HepG2 (cell line): Measurements from ENCODE around the gene PKLR. TPM values are rescaled to one million over a fixed set of nuclear protein-coding genes. Genes with fewer than 3 reads are reported as not detected.

Experiments used
- BATF2 ChIP-seq: sonication (generic); formaldehyde crosslinking; IDR thresholded peaks from 2 replicates; pipeline ENCODE4 v1.8.0; 2022; ENCODE audit warnings: mild to moderate bottlenecking, missing genetic modification reagents, moderate library complexity
- CC2D1A ChIP-seq: sonication (generic); formaldehyde crosslinking; IDR thresholded peaks from 2 replicates; pipeline ENCODE4 v1.8.1; 2023; ENCODE audit warnings: mild to moderate bottlenecking, missing genetic modification reagents
- CEBPG ChIP-seq: IDR thresholded peaks from 2 replicates; pipeline ENCODE4 v1.6.1; 2016
- DMAP1 ChIP-seq: IDR thresholded peaks from 2 replicates; pipeline ENCODE4 v1.6.1; 2016
- FOXO4 ChIP-seq: sonication (generic); formaldehyde crosslinking; conservative IDR thresholded peaks from 2 replicates; pipeline ENCODE4 v1.8.1; 2023; ENCODE audit warnings: missing genetic modification reagents
- GTF3A ChIP-seq: sonication (generic); formaldehyde crosslinking; conservative IDR thresholded peaks from 2 replicates; pipeline ENCODE4 v1.4.0; 2020; ENCODE audit warnings: mild to moderate bottlenecking, missing genetic modification reagents
- HDAC6 ChIP-seq: fragments of 200-600 bp; sonication (generic); IDR thresholded peaks from 2 replicates; pipeline ENCODE4 v1.7.0; 2017; ENCODE audit warnings: mild to moderate bottlenecking, antibody characterized with exemption, low read length, low read depth
- KMT2B ChIP-seq: IDR thresholded peaks from 2 replicates; pipeline ENCODE4 v1.6.1; 2016; ENCODE audit warnings: missing genetic modification reagents, missing compliant biosample characterization
- NCOR1 ChIP-seq: fragments of 200-600 bp; sonication (generic); IDR thresholded peaks from 2 replicates; pipeline ENCODE4 v1.7.0; 2017; ENCODE audit warnings: antibody characterized with exemption, low read length, borderline replicate concordance
- NFE2 ChIP-seq: sonication (generic); formaldehyde crosslinking; IDR thresholded peaks from 2 replicates; pipeline ENCODE4 v1.4.0; 2020; ENCODE audit warnings: missing genetic modification reagents
- POLR2AphosphoS2 ChIP-seq: IDR thresholded peaks from 2 replicates; pipeline ENCODE4 v1.6.1; 2011; ENCODE audit warnings: low read depth, low read length, improper control_type of control experiment
- RFXAP ChIP-seq: sonication (generic); formaldehyde crosslinking; IDR thresholded peaks from 2 replicates; pipeline ENCODE4 v1.4.0; 2020; ENCODE audit warnings: missing genetic modification reagents, borderline replicate concordance
- SCMH1 ChIP-seq: sonication (generic); formaldehyde crosslinking; IDR thresholded peaks from 2 replicates; pipeline ENCODE4 v1.9.0; 2021; ENCODE audit warnings: missing genetic modification reagents, mild to moderate bottlenecking, borderline replicate concordance
- TSC22D2 ChIP-seq: sonication (generic); formaldehyde crosslinking; IDR thresholded peaks from 2 replicates; pipeline ENCODE4 v1.5.1; 2020; ENCODE audit warnings: missing genetic modification reagents, mild to moderate bottlenecking, borderline replicate concordance
- YY1 ChIP-seq: IDR thresholded peaks from 2 replicates; pipeline ENCODE4 v1.6.1; 2011; ENCODE audit warnings: low read length, low read depth, moderate library complexity, mild to moderate bottlenecking; ENCODE audit not compliant: insufficient read depth, insufficient replicate concordance
- ZBTB14 ChIP-seq: sonication (generic); formaldehyde crosslinking; IDR thresholded peaks from 2 replicates; pipeline ENCODE4 v1.4.0; 2020; ENCODE audit warnings: missing genetic modification reagents
- ZFP1 ChIP-seq: IDR thresholded peaks from 2 replicates; pipeline ENCODE4 v1.6.1; 2016
- ZNF136 ChIP-seq: sonication (generic); formaldehyde crosslinking; IDR thresholded peaks from 2 replicates; pipeline ENCODE4 v1.8.1; 2022; ENCODE audit warnings: low read depth, mild to moderate bottlenecking, moderate library complexity, missing genetic modification reagents
- ZNF253 ChIP-seq: sonication (generic); formaldehyde crosslinking; IDR thresholded peaks from 2 replicates; pipeline ENCODE4 v1.8.0; 2022; ENCODE audit warnings: mild to moderate bottlenecking, missing genetic modification reagents, borderline replicate concordance
- ZNF343 ChIP-seq: sonication (generic); formaldehyde crosslinking; IDR thresholded peaks from 2 replicates; pipeline ENCODE4 v1.4.0; 2020; ENCODE audit warnings: mild to moderate bottlenecking, missing genetic modification reagents
- ZNF414 ChIP-seq: sonication (generic); formaldehyde crosslinking; IDR thresholded peaks from 2 replicates; pipeline ENCODE4 v1.5.0; 2020; ENCODE audit warnings: missing genetic modification reagents
- ZNF512 ChIP-seq: sonication (generic); formaldehyde crosslinking; IDR thresholded peaks from 2 replicates; pipeline ENCODE4 v1.4.0; 2020; ENCODE audit warnings: mild to moderate bottlenecking, missing genetic modification reagents
- ZNF572 ChIP-seq: sonication (generic); formaldehyde crosslinking; IDR thresholded peaks from 2 replicates; pipeline ENCODE4 v1.5.1; 2020; ENCODE audit warnings: mild to moderate bottlenecking, missing genetic modification reagents
- ZNF614 ChIP-seq: IDR thresholded peaks from 2 replicates; pipeline ENCODE4 v1.6.1; 2018; ENCODE audit warnings: missing biosample characterization, missing genetic modification reagents, inconsistent platforms, borderline replicate concordance
- ZNF749 ChIP-seq: sonication (generic); formaldehyde crosslinking; IDR thresholded peaks from 2 replicates; pipeline ENCODE4 v1.8.0; 2022; ENCODE audit warnings: mild to moderate bottlenecking, missing genetic modification reagents, moderate library complexity, borderline replicate concordance
- ZSCAN22 ChIP-seq: sonication (generic); formaldehyde crosslinking; IDR thresholded peaks from 2 replicates; pipeline ENCODE4 v1.4.0; 2020; ENCODE audit warnings: mild to moderate bottlenecking, missing genetic modification reagents
- polyA plus RNA-seq, 8 experiments: library from polyadenylated mRNA; depleted of rRNA in 3 of 8; stranded (reverse) in 7 of 8; unstranded in 1 of 8; fragments of >200 nt; fragmentation: Illumina TruSeq in 4 of 8; extraction: Trizol in 4 of 8; gene quantifications; 2 replicates each; pipeline versions ENCODE4 v1.2.1 to v1.2.3, GENCODE V29; 2011 to 2016; ENCODE audit warnings: low read depth in 4 of 8, missing spikeins in 1 of 8, mixed read lengths in 1 of 8; ENCODE audit not compliant: insufficient read depth in 1 of 8
- total RNA-seq, 5 experiments: library from RNA; depleted of rRNA; stranded (reverse); fragments of >200 nt; fragmentation: Illumina TruSeq; extraction: Trizol; gene quantifications; 2 replicates each; pipeline ENCODE4 v1.2.3, GENCODE V29; 2016; ENCODE audit warnings: low read depth in 1 of 5

PKLR gene
- total and polyA plus RNA-seq, 2 of the 13 experiments (the other 11 are each of a cell fraction or from before 2014, with no cell fraction given), result 10.3 to 29.3 TPM

- TF ChIP-seq ZBTB14 (no peak; the same call in 1 of the 2 replicates), SCMH1 (no peak), KMT2B (CRISPR knock-in tag) (no peak), ZNF512 (CRISPR knock-in tag) (no peak), FOXO4 (CRISPR knock-in tag) (no peak), HDAC6 (no peak), ZNF136 (CRISPR knock-in tag) (no peak), ZNF253 (no peak), ZFP1 (CRISPR knock-in tag) (no peak), POLR2AphosphoS2 (no peak), ZNF614 (no peak), ZNF414 (CRISPR knock-in tag) (no peak), NFE2 (no peak), ZNF749 (no peak), ZNF343 (CRISPR knock-in tag) (no peak), DMAP1 (CRISPR knock-in tag) (no peak), CEBPG (CRISPR knock-in tag) (no peak), BATF2 (CRISPR knock-in tag) (no peak), YY1 (peak; percentile 15), CC2D1A (no peak), NCOR1 (no peak), ZSCAN22 (no peak), GTF3A (CRISPR knock-in tag) (no peak), ZNF572 (CRISPR knock-in tag) (0 out of 2 replicates have a peak, but pooled peaks have one; percentile 58), TSC22D2 (CRISPR knock-in tag) (peak; percentile 36; the same call in 1 of the 2 replicates), RFXAP (CRISPR knock-in tag) (no peak)
Observed at GRCh38 chr1:155322953-155323728, 21.9 kb upstream of the PKLR start (continued).
